Measurements from ENCODE around the gene ZNF407.

DNA sequence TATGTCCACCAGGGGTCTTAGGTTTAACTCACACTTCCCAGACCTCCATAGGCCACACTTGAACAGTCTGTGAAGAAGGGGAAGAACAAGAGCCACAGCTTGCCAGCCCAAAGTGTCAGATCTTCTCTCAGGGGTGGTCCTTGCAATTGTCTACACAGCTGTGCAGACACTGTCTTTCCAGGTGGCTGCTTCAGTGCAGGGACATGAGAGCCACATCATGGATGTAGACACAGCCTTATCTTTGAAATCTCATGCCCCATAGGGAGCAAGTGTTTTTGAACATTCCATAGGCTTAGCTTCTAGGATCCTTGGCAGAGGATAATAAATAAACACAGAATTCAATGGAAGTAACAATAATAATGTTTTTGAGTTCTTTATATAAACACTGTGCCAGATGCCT is 6.7 kb downstream of the ZNF407 start:
- TF ChIP-seq TCF4 (CRISPR knock-in tag; IDR thresholded peaks at IDR 0.05; ENCODE audit: borderline replicate concordance) (no peak), ISL1 (CRISPR knock-in tag; IDR thresholded peaks at IDR 0.05) (no peak)
- TF ChIP-seq, protein P1, sequence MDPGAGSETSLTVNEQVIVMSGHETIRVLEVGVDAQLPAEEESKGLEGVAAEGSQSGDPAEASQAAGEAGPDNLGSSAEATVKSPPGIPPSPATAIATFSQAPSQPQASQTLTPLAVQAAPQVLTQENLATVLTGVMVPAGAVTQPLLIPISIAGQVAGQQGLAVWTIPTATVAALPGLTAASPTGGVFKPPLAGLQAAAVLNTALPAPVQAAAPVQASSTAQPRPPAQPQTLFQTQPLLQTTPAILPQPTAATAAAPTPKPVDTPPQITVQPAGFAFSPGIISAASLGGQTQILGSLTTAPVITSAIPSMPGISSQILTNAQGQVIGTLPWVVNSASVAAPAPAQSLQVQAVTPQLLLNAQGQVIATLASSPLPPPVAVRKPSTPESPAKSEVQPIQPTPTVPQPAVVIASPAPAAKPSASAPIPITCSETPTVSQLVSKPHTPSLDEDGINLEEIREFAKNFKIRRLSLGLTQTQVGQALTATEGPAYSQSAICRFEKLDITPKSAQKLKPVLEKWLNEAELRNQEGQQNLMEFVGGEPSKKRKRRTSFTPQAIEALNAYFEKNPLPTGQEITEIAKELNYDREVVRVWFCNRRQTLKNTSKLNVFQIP (CRISPR knock-in tag; IDR thresholded peaks at IDR 0.05; ENCODE audit: borderline replicate concordance, low read depth): no peak
- TF ChIP-seq, protein P2, sequence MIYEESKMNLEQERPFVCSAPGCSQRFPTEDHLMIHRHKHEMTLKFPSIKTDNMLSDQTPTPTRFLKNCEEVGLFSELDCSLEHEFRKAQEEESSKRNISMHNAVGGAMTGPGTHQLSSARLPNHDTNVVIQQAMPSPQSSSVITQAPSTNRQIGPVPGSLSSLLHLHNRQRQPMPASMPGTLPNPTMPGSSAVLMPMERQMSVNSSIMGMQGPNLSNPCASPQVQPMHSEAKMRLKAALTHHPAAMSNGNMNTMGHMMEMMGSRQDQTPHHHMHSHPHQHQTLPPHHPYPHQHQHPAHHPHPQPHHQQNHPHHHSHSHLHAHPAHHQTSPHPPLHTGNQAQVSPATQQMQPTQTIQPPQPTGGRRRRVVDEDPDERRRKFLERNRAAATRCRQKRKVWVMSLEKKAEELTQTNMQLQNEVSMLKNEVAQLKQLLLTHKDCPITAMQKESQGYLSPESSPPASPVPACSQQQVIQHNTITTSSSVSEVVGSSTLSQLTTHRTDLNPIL (CRISPR knock-in tag; IDR thresholded peaks at IDR 0.05; ENCODE audit: low read depth): no peak
